ENCODE measurements around the gene TEX53. TPM values are rescaled to one million over a fixed set of nuclear protein-coding genes. Genes with fewer than 3 reads are reported as not detected.

TEX53 gene
- total RNA-seq, 1 experiment from 2014 or later, result not detected

GRCh38 chr9:114653556-114654159 lies 3.9 kb downstream of the TEX53 start:
- ChIA-PET CTCF (interaction anchor here (0.6 to 2.1 kb wide), 25 partner anchors 18 to 571 kb away, joined by 3 to 70 read pairs (median 4); partner anchors contain the start of genes ATP6V1G1 and TMEM268), POLR2A (no interaction called here)
- TF ChIP-seq CTCF (IDR thresholded peaks at IDR 0.05; ENCODE audit: insufficient read depth in 1 of 2, low read depth in 1 of 2, low read length in 1 of 2, severe bottlenecking in 1 of 2, unreplicated experiment in 1 of 2), result peak; percentile 88 to 92

GRCh38 chr9:114652776-114653555 lies 4.6 kb downstream of the TEX53 start:
- H3K27ac Mint-ChIP-seq (ENCODE audit: unreplicated experiment), result no peak overlapping the region

More at GRCh38 chr9:114653556-114654159, 3.9 kb downstream of the TEX53 start:
- Mint-ChIP-seq H3K36me3 (ENCODE audit: insufficient read depth, unreplicated experiment) (no peaks in the 10 kb centered on the region), H3K9me3 (ENCODE audit: unreplicated experiment) (no peaks in the 10 kb centered on the region), H3K4me3 (ENCODE audit: unreplicated experiment) (no peak overlapping the region), H3K4me1 (ENCODE audit: low read depth, unreplicated experiment) (no peaks in the 10 kb centered on the region), H3K27me3 (ENCODE audit: insufficient read depth, unreplicated experiment) (no peaks in the 10 kb centered on the region), H3K27ac (ENCODE audit: unreplicated experiment) (no peak overlapping the region)
- H3K36me3 ChIP-seq (ENCODE audit: control insufficient read depth, insufficient read depth, low read length), result no peaks in the 10 kb centered on the region
- intact Hi-C loops (cut with micrococcal nuclease; ENCODE audit: unreplicated experiment), result loop anchor here (1.0 to 2.0 kb wide), 5 partner anchors 67 to 248 kb away; partner anchors contain the start of gene ATP6V1G1
- BruUV-seq (replicated peaks), result no TSS peak
- no peaks in the 10 kb centered on the region for H3K27me3 ChIP-seq (replicated peaks; ENCODE audit: control insufficient read depth, insufficient read depth, low read length)
- H3K4me3 ChIP-seq (ENCODE audit: low read depth, low read length), result no peak overlapping the region
- H3K9me3 ChIP-seq, result no peaks in the 10 kb centered on the region
- DNase-seq, result peak; percentile 72 to 85
- H3K4me1 ChIP-seq, result no peaks in the 10 kb centered on the region

More at GRCh38 chr9:114652776-114653555, 4.6 kb downstream of the TEX53 start:
- H3K36me3 Mint-ChIP-seq (ENCODE audit: insufficient read depth, unreplicated experiment), result no peaks in the 10 kb centered on the region
- no peaks in the 10 kb centered on the region for H3K9me3 Mint-ChIP-seq (ENCODE audit: unreplicated experiment)
- no TSS peak for BruUV-seq (replicated peaks)
- no peak overlapping the region for H3K4me3 Mint-ChIP-seq (ENCODE audit: unreplicated experiment)
- Histone ChIP-seq H3K4me1 (no peaks in the 10 kb centered on the region), H3K27me3 (replicated peaks; ENCODE audit: control insufficient read depth, insufficient read depth, low read length) (no peaks in the 10 kb centered on the region), H3K36me3 (ENCODE audit: control insufficient read depth, insufficient read depth, low read length) (no peaks in the 10 kb centered on the region), H3K9me3 (no peaks in the 10 kb centered on the region), H3K4me3 (ENCODE audit: low read depth, low read length) (no peak overlapping the region)
- ChIA-PET CTCF (interaction anchor here (0.6 to 2.1 kb wide), 25 partner anchors 18 to 570 kb away, joined by 3 to 70 read pairs (median 4); partner anchors contain the start of genes ATP6V1G1 and TMEM268), POLR2A (no interaction called here)
- intact Hi-C loops (cut with micrococcal nuclease; ENCODE audit: unreplicated experiment), result loop anchor here (1.0 to 2.0 kb wide), 5 partner anchors 66 to 248 kb away; partner anchors contain the start of gene ATP6V1G1
- no peaks in the 10 kb centered on the region for H3K4me1 Mint-ChIP-seq (ENCODE audit: low read depth, unreplicated experiment)
- no peak for DNase-seq
- no peaks in the 10 kb centered on the region for H3K27me3 Mint-ChIP-seq (ENCODE audit: insufficient read depth, unreplicated experiment)
- no peak for TF ChIP-seq CTCF (IDR thresholded peaks at IDR 0.05; ENCODE audit: insufficient read depth in 1 of 2, low read depth in 1 of 2, low read length in 1 of 2, severe bottlenecking in 1 of 2, unreplicated experiment in 1 of 2)

All from Caco-2 (cell line).